Stimulated activated naive CD8-positive, alpha-beta T cell treated with anti-CD3 and anti-CD28 coated beads, Interleukin-15, Interleukin-2, amounts not matched to agents 100 ng/mL and 50 ng/mL, for 24 hours (primary cell): Measurements from ENCODE around the gene LPCAT1.
A peak's percentile ranks its signal among the peaks of the same experiment; 100 is the strongest.
"Not testable (repeated sequence)": the region's sequence is repeated elsewhere in the genome, so short reads cannot be mapped to it uniquely, and the experiment has no call there.

ENCODE experiments used
- H3K27ac Mint-ChIP-seq: one replicate; pipeline ENCODE4 v1.8.0; 2021; ENCODE audit warnings: mild to moderate bottlenecking, mixed read lengths
- H3K27me3 Mint-ChIP-seq: one replicate; pipeline ENCODE4 v1.8.0; 2021; ENCODE audit warnings: mixed read lengths
- H3K36me3 Mint-ChIP-seq: one replicate; pipeline ENCODE4 v1.8.0; 2021; ENCODE audit warnings: low read depth, mixed read lengths
- H3K4me1 Mint-ChIP-seq: one replicate; pipeline ENCODE4 v1.8.0; 2021; ENCODE audit warnings: low read depth, mixed read lengths
- H3K4me3 Mint-ChIP-seq: one replicate; pipeline ENCODE4 v1.8.0; 2021; ENCODE audit warnings: mild to moderate bottlenecking, mixed read lengths
- H3K9me3 Mint-ChIP-seq: one replicate; pipeline ENCODE4 v1.8.0; 2021; ENCODE audit warnings: mixed read lengths

Gene LPCAT1

DNA sequence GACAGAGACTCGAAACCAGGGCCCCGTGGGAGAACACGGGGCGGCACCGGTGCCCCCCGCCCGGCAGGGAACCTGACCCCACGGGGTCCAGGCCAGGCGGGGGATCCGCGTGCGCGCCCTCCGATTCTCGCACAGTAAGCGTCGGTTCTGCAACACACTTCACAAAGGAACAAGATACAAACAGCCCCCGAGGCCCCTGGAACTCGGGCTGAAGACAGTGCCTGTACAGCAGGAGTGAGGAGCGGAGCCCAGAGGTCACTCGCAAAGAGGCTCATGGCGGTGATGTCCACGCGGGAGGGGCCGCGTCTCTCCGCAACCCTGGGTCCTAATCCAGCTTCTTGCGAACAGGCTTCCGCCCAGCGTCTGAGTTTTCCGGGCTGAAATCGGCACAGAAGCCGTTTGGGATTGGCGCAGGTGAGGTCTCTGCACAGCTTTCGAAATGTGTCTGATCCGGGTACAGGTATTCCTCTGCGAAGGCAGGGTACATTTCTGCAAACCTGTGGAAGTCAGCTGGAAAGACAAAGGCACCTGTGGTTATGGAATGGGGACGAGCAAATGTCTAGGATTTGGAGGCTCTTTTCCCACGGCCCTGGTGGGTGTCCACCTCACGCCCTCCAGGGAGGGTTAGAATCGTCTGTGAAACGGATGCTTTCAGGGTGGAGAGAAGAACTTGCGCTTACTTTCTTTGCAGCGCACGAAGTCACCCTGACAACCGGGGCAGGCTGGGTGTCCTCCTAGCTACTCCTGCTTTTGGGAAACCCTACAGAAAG, 60.2 kb downstream of the LPCAT1 start:
- Mint-ChIP-seq H3K36me3 (peaks cover 60% of the 10 kb centered on the region), H3K27me3 (no peaks in the 10 kb centered on the region), H3K4me3 (no peak overlapping the region), H3K4me1 (no peaks in the 10 kb centered on the region), H3K27ac (no peak overlapping the region), H3K9me3 (peaks cover 8% of the 10 kb centered on the region)

- Mint-ChIP-seq H3K4me1 (no peaks in the 10 kb centered on the region), H3K27me3 (no peaks in the 10 kb centered on the region), H3K4me3 (no peak overlapping the region), H3K9me3 (peaks cover 12% of the 10 kb centered on the region), H3K27ac (no peak overlapping the region), H3K36me3 (peaks cover 60% of the 10 kb centered on the region)
Measured at GRCh38 chr5:1462358-1462757, 61.4 kb downstream of the LPCAT1 start.

- no peaks in the 10 kb centered on the region for H3K4me1 Mint-ChIP-seq
- no peaks in the 10 kb centered on the region for H3K27me3 Mint-ChIP-seq
- no peak overlapping the region for H3K4me3 Mint-ChIP-seq
- no peak overlapping the region for H3K27ac Mint-ChIP-seq
- H3K9me3 Mint-ChIP-seq, result peaks cover 18% of the 10 kb centered on the region
- H3K36me3 Mint-ChIP-seq, result peaks cover 66% of the 10 kb centered on the region
Measured at GRCh38 chr5:1461396-1461795, 62.4 kb downstream of the LPCAT1 start.

- Mint-ChIP-seq H3K36me3 (peaks cover 55% of the 10 kb centered on the region), H3K27me3 (no peaks in the 10 kb centered on the region), H3K4me1 (no peaks in the 10 kb centered on the region), H3K4me3 (no peak overlapping the region), H3K27ac (no peak overlapping the region), H3K9me3 (peaks cover 15% of the 10 kb centered on the region)
Measured at GRCh38 chr5:1460054-1460682, 63.6 kb downstream of the LPCAT1 start.

DNA sequence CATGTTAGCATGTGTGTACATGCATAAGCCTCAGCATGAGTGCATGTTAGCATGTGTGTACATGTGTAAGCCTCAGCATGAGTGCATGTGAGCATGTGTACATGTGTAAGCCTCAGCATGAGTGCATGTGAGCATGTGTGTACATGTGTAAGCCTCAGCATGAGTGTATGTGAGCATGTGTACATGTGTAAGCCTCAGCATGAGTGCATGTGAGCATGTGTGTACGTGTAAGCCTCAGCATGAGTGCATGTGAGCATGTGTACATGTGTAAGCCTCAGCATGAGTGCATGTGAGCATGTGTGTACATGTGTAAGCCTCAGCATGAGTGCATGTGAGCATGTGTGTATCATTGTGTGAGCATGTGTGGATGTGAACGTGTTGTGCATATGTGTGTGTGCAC, 64.3 kb downstream of the LPCAT1 start:
- not testable (repeated sequence) for H3K4me1 Mint-ChIP-seq, H3K27ac Mint-ChIP-seq, H3K4me3 Mint-ChIP-seq

GRCh38 chr5:1456110-1456881, 67.5 kb downstream of the LPCAT1 start:
- Mint-ChIP-seq H3K9me3 (peaks cover 33% of the 10 kb centered on the region), H3K27me3 (peaks cover 28% of the 10 kb centered on the region), H3K36me3 (peaks cover 26% of the 10 kb centered on the region)
- H3K4me3 Mint-ChIP-seq, H3K4me1 Mint-ChIP-seq, H3K27ac Mint-ChIP-seq: not testable (repeated sequence)

More for the DNA sequence above, 64.3 kb downstream of the LPCAT1 start:
- peaks cover 47% of the 10 kb centered on the region for H3K36me3 Mint-ChIP-seq
- H3K9me3 Mint-ChIP-seq, result peaks cover 17% of the 10 kb centered on the region
- not testable (repeated sequence) for H3K27me3 Mint-ChIP-seq

GRCh38 chr5:1453613-1454012, 70.1 kb downstream of the LPCAT1 start:
- Mint-ChIP-seq H3K9me3 (peaks cover 33% of the 10 kb centered on the region), H3K36me3 (peaks cover 12% of the 10 kb centered on the region), H3K27me3 (peaks cover 35% of the 10 kb centered on the region), H3K4me1 (peaks cover 11% of the 10 kb centered on the region), H3K27ac (no peak overlapping the region), H3K4me3 (no peak overlapping the region)

DNA sequence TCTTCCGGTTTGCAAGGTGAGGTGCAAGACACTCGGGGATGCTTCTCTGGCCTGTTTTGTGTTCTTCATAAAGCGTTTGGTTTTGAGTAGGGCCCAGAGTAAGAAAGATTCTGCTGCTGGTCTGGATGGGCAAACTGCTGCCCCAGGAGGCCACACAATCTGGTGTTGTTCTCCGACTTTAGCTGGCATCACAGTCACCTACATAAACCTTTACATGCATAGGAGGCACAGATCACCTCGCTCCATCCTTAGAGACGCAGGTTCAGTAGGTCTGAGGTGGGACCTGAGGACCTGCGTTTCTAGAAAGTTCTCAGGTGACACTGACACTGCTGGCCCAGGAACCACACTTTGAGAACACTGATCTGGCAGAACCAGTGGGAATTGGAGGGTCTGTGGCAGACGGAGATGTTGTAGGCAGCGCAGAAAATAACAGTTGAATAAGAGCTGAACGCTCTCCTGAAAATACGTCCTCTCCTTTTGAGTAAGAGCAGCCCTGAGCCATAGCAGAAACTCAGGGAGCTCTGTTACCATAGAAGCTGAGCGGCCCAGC, 74.6 kb downstream of the LPCAT1 start:
- Mint-ChIP-seq H3K27ac (no peak overlapping the region), H3K9me3 (peaks cover 14% of the 10 kb centered on the region), H3K27me3 (peaks cover 49% of the 10 kb centered on the region), H3K36me3 (no peaks in the 10 kb centered on the region), H3K4me1 (peaks cover 33% of the 10 kb centered on the region), H3K4me3 (no peak overlapping the region)

DNA sequence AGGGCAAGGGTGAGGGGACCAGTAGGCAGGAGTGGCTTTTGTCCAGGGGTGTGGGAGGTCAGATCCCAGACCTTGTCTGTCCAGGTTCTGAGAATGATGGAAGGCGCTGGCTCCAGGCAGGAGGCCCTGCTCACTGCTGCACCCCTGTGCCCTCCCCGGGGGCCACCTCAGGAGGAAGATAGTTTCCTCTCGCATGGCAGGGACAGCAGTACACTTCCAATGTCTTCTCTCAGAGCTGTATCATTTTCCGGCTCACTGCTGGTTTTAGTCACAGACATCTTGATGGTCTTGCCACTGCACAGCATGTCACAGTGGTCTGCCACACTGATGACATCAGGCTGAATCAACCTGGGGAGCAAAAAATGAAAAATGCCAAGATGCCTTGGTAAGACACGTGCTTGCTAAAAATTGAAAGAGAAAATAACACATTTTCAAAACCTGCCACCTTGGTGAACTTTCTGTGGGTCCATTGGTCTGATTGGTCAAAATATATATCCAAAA, 75.2 kb downstream of the LPCAT1 start:
- peaks cover 8% of the 10 kb centered on the region for H3K9me3 Mint-ChIP-seq
- H3K27ac Mint-ChIP-seq, result peak overlapping the region; percentile 76
- H3K4me3 Mint-ChIP-seq, result peak overlapping the region; percentile 45
- peaks cover 50% of the 10 kb centered on the region for H3K27me3 Mint-ChIP-seq
- H3K4me1 Mint-ChIP-seq, result peaks cover 36% of the 10 kb centered on the region
- no peaks in the 10 kb centered on the region for H3K36me3 Mint-ChIP-seq

- H3K27ac Mint-ChIP-seq, result peak overlapping the region; percentile 76
- no peaks in the 10 kb centered on the region for H3K36me3 Mint-ChIP-seq
- H3K27me3 Mint-ChIP-seq, result peaks cover 50% of the 10 kb centered on the region
- H3K9me3 Mint-ChIP-seq, result peaks cover under 1% of the 10 kb centered on the region
- peak overlapping the region; percentile 15 for H3K4me3 Mint-ChIP-seq
- peaks cover 36% of the 10 kb centered on the region for H3K4me1 Mint-ChIP-seq
Measured at GRCh38 chr5:1447671-1448361, 75.9 kb downstream of the LPCAT1 start.

- H3K9me3 Mint-ChIP-seq, result no peaks in the 10 kb centered on the region
- peaks cover 46% of the 10 kb centered on the region for H3K27me3 Mint-ChIP-seq
- peaks cover 36% of the 10 kb centered on the region for H3K4me1 Mint-ChIP-seq
- H3K4me3 Mint-ChIP-seq, result peak overlapping the region; percentile 5
- H3K27ac Mint-ChIP-seq, result no peak overlapping the region
- no peaks in the 10 kb centered on the region for H3K36me3 Mint-ChIP-seq
Measured at GRCh38 chr5:1446602-1447343, 77.0 kb downstream of the LPCAT1 start.

- H3K36me3 Mint-ChIP-seq, result peaks cover under 1% of the 10 kb centered on the region
- no peak overlapping the region for H3K27ac Mint-ChIP-seq
- no peak overlapping the region for H3K4me3 Mint-ChIP-seq
- no peaks in the 10 kb centered on the region for H3K9me3 Mint-ChIP-seq
- peaks cover 44% of the 10 kb centered on the region for H3K27me3 Mint-ChIP-seq
- peaks cover 36% of the 10 kb centered on the region for H3K4me1 Mint-ChIP-seq
Measured at GRCh38 chr5:1445689-1446601, 77.8 kb downstream of the LPCAT1 start.

DNA sequence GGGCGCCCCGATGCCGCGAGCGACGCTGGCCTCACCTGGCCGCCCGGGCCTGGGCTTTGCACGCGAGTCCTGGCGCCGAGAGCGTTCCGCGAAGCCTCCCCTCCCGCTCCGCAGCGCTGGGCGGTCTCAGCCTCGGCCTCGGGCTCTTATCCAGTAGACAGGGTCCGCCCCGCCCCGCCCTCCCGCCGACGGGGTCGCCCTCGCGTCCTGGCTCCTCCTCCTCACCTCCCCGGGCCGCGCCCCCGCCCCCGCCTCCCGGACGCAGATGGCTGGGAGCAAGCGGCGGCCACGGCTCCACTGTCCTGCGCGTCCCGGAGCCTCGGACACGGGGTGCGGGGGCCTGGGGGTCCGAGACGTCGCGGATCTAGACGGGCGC, 78.5 kb downstream of the LPCAT1 start, which contains the start of gene SLC6A3:
Gene SLC6A3, minus strand, starts transcription at position 128 of the 376 bp plus-strand sequence. CDS start 2,243 bp downstream, outside the sequence.
- H3K4me3 Mint-ChIP-seq, result peak within 1 kb of the TSS; percentile 61
- peaks cover 3% of the 10 kb centered on the region for H3K36me3 Mint-ChIP-seq
- H3K27me3 Mint-ChIP-seq, result peaks cover 45% of the 10 kb centered on the region
- H3K9me3 Mint-ChIP-seq, result peaks cover 3% of the 10 kb centered on the region
- no peak within 1 kb of the TSS for H3K27ac Mint-ChIP-seq
- H3K4me1 Mint-ChIP-seq, result peaks cover 36% of the 10 kb centered on the region
